GM19240 (cell line): ENCODE measurements around the gene LYRM9.
"Not testable (repeated sequence)": the region's sequence is repeated elsewhere in the genome, so short reads cannot be mapped to it uniquely, and the experiment has no call there.

ENCODE experiments used
- DNase-seq: peaks from one replicate; pipeline ENCODE4 v3.0.0; 2011; ENCODE audit warnings: low spot score; ENCODE audit not compliant: insufficient read length

The LYRM9 gene

DNA sequence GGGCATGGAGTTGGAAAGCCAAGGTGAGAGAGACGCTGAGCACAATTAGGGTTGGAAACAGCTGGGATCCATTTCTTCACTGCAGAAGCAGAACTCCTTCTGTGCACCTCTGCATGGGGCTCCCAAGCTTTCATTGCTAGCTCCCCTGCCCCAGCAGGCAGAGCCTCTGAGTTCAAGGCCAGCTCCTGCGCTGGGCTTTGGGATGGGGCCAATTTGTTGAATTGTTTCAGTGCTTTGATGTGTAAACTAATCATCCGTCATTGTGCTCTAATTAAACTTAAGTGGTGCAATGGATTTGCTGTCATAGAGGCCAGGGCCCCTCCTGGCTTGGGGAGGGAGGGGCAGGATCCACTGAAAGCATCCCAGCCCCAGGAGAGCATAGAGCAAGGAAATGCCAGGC is 13.5 kb upstream of the LYRM9 start:
- DNase-seq = no peak

DNA sequence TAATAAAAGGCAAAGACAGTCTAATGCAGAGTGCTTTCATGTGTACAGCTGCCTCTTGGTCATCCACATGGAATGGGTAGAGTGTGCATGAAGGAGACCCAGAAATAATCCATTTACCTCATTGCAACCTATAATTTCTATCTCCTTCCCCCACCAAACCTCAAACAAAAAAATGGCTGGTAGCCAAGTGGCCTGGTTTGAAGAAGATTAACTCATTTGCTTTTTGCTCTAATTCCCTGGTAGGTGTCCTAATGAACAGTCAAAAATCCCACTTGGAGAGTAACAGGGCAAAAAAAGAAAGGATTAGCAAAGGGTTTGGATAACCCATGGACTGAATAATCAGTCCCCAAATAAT is 13.0 kb upstream of the LYRM9 start:
- DNase-seq = no peak

GRCh38 chr17:27905447-27906225 is 12.5 kb upstream of the LYRM9 start:
- DNase-seq = no peak

- no peak for DNase-seq
Observed at GRCh38 chr17:27904534-27905446, 11.6 kb upstream of the LYRM9 start.

GRCh38 chr17:27904114-27904513 is 10.9 kb upstream of the LYRM9 start:
- DNase-seq = no peak

DNA sequence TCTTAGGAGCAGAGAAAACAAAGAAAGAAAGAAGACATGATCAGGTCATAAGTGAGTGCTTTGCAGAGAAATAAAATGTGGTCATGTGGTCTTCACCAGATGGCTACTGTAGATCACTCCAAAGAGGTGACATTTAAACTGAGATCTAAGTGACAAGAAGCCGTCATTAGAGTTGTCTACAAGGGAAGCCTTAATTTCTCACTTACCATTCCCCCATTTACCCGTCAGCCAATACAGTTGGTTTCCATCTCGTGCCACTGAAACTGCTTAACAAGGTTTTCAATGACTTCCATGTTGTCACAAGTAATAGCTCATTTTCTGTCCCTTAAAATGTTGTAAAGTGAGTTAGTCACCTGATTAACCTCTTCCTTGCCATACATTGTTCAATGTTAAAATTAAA is 6.4 kb upstream of the LYRM9 start:
- no peak for DNase-seq

DNA sequence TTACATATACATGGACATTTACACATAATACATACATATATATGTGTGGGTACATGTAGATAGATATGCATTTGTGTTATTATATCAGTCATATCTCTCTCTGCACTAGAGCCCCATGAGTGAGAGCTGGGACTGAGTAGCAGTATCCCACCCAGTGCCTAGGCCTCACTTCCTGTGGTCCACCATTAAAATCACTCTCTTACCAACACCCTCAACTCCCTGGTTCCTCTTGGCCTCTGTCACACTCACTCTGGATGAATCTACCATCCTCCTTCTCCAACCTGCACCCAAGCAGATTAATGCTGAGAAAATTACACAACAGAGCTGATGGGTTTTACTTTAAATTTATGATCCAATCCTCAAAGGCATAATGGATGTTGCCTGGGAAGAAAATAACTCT is 4.9 kb upstream of the LYRM9 start:
- no peak for DNase-seq

- DNase-seq = no peak
Observed at GRCh38 chr17:27896701-27897100, 3.5 kb upstream of the LYRM9 start.

DNA sequence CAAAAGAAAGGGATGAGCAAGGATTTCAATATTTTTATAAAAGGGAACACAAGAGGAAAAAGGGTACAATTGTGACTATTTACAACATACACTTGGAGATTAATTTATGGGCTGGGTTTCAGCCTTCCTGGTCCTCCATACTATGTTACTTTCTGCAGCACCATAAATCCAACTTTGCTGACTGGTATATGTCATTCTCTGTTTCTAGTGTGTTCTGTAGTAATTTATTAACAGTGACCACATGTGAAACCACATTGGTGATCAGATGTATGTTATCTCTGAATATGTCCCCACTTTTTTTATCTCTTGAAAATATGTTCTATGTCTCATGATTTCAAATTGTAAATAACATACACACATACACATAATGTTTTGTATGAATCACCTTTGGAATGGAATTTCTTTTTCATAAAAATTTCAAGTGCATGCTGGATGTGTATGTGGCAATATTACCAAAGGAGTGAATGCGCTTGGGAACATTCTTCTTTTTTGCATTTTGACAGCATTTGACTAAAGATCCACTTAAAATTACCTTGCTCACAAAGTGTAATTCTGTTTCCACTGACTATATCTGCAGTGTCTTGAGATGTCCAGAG is 2.9 kb upstream of the LYRM9 start:
- DNase-seq = no peak

- DNase-seq = no peak
Observed at GRCh38 chr17:27895123-27895895, 2.1 kb upstream of the LYRM9 start.

- no peak for DNase-seq
Observed at GRCh38 chr17:27893841-27894503, 807 bp upstream of the LYRM9 start.

GRCh38 chr17:27892542-27892865 is 661 bp downstream of the LYRM9 start:
- DNase-seq = no peak

GRCh38 chr17:27891841-27892240 is 1.3 kb downstream of the LYRM9 start:
- DNase-seq = no peak

DNA sequence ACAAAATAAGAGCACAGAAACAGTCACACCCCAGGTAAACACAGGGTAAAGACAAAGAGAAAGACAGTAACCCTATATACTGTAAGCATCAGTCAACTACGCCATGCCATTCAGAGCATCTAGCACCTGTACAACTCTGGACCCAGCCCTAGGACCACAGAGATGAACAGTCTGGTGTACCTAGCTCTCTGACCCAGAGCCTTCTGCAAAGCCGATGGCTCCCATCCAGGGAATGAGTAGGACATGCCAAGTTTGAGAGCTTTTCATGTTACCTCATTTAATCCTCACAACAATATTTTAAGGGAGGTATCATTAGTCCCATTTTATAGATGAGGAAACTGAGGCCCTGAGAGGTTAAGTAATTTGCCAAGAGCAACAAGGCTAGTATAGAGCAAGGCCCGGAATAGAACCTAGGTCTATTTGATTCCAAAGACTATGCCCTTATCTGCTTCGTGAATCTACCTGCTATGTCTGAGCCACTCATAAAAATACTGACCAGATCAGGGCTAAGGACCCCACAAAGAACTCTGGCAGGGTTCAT is 3.4 kb downstream of the LYRM9 start:
- DNase-seq = no peak

GRCh38 chr17:27888945-27889344 is 4.2 kb downstream of the LYRM9 start:
- no peak for DNase-seq

- DNase-seq = no peak
Observed at GRCh38 chr17:27888067-27888466, 5.1 kb downstream of the LYRM9 start.

DNA sequence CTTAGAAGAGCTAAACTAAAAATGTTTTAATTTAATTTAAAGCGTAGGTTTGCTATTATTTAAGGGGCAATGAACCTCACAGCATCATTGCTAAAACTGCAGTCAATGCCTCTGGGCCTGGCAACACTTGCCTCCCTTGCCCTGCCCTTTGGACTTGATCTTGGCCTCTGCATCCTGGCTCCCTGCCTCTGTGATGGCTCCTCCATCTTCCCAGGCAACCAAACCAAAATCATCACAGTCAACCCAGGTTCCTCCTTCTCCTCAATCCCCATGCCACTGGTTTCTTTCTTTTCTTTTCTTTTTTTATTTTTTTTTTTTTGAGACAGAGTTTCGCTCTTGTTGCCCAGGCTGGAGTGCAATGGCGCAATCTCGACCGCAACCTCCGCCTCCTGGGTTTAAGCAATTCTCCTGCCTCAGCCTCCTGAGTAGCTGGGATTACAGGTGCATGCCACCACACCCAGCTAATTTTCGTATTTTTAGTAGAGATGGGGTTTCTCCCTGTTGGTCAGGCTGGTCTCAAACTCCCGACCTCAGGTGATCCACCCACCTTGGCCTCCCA is 6.7 kb downstream of the LYRM9 start:
- not testable (repeated sequence) for DNase-seq

DNA sequence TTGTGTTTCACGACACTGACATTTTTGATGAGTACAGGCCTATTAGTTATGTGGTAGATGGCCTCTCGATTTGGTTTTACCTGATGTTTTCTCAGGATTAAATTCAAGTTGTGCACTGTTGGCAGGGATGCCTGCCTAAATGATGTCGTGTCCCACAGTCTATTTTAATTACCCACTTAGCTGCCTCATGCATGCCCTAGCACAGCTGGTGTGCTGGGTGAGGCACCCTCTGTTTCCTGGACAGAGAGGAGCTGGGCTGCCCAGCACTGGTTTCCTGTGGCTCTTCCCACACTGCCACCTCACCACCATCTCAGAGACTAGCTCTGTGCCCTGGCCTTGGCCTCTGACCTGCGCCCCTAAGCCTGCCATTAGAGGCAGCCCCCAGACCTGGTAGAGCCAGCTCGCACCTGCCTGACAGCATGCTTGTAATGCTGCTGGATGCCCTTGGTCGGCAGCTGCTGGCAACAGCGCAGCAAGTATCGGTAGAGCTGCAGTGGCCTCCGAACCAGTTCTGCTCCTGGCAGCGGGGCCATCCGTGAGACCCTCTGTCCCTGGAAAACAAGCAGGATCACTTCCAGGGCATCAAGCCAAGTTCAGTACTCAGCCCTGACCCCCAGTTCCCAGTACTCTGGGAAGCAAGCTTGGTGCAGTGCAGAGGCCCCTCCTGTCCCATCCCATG is 10.9 kb downstream of the LYRM9 start:
- DNase-seq = no peak

- DNase-seq = peak; percentile 73
Observed at GRCh38 chr17:27879987-27880608, 13.1 kb downstream of the LYRM9 start.
